ENCODE measurements around the gene CDKL4.
"Not testable (repeated sequence)": the region's sequence is repeated elsewhere in the genome, so short reads cannot be mapped to it uniquely, and the experiment has no call there.

CDKL4 gene

DNA sequence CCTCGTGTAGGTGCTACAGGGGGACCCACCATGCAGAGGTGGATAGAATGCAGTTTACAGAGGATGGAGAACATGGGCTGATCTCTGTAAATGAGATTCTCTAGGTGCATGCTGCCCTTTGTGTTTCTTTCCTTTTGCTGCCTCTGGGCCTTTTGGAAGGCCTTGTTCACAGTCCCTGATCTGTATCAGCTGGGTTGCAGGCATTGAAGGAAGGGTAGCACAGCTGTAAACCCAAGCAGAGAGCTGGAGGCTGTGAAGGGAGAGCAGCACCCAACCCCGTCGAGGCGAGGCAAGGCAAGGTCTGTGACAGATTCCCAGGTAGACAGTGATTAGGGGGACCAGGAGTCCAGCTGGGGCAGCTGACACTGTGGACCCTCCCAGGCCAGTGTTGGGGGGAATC lies 66.8 kb downstream of the CDKL4 start:
- DNase-seq: no peak

DNA sequence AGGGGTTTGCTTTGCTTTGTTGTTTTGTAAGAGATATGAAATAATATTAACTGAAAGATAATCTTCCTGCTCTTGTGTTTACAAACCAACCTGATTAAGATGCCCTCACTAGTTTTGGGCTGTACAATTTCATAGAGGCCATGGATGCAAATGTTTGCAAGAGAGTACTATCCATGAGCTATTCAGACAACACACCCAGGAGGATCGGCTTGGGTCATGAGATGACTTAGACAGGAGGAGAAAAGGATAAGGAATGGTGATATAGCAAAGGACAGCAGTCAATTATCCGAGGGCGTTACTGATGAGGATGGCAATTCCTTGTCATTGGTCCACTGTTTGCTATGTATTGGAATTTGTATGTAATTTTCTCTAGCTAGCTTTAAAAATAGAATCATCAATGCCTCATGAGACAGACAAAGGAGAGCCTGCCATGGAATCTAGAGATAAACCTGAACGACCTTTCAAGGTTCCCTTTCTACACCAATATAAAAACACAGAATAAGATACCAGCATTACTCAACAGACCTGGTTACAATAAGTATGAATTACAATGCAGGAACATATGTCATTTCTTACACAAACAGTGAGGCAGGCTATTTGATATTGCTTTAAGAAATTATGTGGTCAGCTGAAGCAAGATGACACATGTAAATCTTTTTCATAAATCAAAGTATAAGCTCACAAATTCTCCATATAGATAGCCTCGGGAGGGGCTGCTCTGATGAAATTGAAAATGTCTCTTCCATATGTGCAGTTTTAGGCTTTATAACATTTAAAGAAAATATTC lies 68.6 kb downstream of the CDKL4 start:
- no peak for DNase-seq

DNA sequence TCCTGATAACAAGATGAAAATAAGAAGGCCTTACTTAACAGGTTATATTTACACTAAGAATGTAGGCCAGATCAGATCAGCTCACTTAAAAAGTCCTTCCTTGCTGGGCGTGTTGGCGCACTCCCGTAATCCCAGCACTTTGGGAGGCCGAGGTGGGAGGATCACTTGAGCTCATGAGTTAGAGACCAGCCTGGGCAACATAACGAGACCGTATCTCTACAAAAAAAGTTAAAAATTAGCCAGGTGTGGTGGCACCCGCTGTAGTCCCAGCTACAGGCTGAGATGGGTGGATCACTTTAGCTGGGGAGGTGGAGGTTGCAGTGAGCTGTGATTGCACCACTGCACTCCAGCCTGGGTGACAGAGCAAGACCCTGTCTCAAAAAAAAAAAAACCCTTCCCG lies 69.7 kb downstream of the CDKL4 start:
- DNase-seq: no peak

DNA sequence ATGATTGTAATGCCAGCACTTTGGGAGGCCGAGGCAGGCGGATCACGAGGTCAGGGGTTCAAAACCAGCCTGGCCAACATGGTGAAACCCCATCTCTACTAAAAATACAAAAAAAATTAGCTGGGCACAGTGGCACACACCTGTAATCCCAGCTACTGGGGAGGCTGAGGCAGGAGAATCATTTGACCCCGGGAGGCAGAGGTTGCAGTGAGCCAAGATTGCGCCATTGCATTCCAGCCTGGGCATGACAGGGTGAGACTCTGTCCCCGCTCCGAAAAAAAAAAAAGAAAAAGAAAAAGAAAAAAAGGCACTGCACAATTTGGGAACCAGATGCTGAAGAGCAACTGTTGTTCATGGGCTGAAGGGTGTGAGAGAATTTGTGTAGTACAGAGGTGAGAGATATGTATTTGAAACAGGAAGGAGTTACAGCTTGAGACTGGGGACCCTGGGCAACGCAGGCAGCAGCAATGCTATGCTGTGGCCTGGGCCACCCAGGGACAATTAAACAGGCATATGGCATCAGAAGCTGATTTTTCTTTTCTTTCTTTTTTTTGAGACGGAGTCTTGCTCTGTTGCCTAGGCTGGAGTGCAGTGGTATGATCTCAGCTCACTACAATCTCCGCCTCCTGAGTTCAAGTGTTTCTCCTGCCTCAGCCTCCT lies 71.6 kb downstream of the CDKL4 start:
- DNase-seq: not testable (repeated sequence)

DNA sequence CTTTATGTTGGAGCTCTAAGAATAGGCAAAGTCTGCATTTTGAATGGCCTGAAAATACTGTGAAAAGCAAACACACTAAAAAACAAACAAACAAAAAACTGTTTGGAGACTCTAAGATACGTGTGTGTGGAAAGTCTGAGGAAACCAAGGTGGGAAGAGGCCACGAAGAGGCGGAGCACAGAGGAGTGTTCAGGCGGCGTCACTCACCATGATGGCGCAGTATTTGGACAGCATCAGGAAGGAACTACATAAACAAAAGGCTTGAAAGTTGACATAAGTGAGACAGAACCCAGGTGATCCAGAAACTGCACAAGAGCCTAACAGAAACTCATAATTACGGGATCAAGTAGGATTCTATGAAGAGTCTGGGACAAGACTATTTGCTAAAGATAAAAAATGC lies 72.1 kb downstream of the CDKL4 start:
- DNase-seq: no peak

DNA sequence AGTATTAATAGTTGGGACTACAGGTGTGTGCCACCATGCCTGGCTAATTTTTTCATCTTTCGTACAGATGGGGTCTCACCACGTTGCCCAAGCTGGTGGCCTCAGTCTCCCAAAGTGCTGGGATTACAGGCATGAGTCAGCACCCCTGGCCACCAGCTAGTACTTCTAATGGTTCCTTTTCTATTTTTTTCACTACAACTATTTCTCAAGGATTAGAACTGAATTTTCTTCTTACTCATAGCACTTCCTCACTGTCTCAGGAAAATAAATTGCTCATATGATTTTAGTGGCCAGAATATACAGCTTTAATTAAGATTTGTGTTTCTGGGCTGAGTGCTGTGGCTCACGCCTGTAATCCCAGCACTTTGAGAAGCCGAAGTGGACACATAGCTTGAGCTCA lies 79.7 kb downstream of the CDKL4 start:
- DNase-seq: no peak

DNA sequence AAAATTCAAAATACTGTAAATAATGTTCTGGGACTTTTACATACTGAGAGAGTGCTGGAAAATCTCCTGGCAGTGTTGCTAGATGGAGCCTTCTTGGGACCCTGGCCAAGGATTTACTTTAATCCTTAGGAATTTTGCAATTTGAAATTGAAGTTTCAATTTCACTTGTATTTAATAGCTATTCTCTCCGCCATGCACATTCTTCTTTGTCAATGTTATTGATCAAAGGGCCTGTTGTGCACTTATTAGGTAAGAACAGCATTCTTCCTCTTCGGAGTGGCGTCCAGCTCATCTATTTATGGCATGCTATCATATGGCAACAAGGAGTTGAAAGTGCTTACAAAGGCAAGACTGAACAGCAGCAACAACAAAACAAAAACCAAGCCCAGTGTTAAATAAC lies 82.8 kb downstream of the CDKL4 start:
- no peak for DNase-seq

DNA sequence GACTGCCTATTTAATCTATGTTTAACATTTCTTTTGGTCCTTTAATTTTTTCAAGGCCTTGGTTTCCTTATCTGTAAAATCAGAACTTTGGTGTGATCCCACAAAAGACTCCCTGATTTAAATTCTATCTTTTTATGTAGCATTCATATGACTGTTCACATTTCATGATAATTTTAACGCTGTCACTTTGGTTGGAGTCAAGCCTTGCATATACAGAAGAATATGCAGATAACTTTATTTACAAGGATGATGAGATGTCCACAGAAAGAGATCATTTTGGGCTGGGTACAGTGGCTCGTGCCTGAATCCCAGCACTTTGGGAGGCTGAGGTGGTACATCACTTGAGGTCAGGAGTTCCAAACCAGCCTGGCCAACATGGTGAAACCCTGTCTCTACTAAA lies 84.5 kb downstream of the CDKL4 start:
- DNase-seq: no peak

DNA sequence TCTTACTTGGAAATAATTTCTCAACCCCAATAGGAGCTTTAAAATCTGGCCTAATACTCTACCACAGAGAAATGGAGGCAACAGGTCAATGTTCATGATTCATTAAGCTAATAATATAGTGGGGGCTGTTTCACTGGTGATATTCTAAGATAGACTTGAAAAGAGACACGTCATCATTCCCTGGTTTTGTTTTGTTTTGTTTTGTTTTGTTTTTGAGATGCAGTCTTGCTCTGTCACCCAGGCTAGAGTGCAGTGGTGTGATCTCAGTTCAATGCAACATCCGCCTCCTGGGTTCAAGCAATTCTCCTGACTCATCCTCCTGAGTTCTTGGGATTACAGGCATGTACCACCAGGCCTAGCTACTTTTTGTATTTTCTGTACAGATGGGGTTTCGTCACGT lies 85.4 kb downstream of the CDKL4 start:
- DNase-seq: no peak

DNA sequence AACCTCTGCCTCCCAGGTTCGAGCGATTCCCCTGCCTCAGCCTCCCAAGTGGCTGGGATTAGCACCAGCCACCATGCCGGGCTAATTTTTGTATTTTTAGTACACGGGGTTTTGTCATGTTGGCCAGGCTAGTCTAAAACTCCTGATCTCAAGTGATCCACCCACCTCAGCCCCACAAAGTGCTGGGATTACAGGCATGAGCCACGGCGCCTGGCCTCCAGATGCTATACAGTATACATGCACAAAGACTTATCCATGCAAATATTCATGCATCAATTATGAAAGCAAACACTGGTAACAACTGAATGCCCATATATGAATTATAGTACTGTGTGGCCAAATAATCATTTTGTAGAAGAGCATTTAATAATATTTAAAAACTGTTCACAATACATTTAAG lies 86.9 kb downstream of the CDKL4 start:
- DNase-seq: no peak

DNA sequence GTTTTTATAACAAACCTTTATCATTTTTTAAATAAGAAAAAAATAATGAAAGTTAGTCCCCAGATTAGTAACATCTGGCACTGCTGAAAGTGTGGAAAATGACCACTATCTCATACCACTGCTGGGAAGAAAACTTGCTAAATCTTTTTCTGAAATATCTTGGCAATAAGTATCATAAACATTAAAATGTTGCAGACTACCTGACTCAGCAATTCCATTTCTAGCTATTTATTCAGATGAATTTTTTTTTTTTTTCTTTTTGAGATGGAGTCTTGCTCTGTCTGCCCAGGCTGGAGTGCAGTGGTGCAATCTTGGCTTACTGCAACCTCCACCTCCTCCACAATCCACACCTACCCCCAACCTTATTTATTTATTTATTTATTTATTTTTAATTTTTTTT lies 87.7 kb downstream of the CDKL4 start:
- no peak for DNase-seq

DNA sequence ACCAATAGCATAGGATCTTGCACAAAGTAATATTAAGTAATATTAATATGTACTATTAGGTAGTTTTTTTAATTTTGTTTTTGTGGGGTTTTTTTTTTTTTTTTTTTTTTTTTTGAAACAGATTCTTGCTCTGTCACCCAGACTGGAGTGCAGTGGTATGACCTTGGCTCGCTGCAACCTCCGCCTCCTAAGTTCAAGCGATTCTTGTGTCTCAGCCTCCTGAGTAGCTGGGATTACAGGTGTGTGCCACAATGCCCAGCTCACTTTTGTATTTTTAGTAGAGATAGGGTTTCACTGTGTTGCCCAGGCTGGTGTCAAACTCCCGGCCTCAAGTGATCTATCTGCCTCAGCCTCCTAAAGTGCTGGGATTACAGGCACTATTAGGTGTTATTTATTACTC lies 88.2 kb downstream of the CDKL4 start:
- not testable (repeated sequence) for DNase-seq

DNA sequence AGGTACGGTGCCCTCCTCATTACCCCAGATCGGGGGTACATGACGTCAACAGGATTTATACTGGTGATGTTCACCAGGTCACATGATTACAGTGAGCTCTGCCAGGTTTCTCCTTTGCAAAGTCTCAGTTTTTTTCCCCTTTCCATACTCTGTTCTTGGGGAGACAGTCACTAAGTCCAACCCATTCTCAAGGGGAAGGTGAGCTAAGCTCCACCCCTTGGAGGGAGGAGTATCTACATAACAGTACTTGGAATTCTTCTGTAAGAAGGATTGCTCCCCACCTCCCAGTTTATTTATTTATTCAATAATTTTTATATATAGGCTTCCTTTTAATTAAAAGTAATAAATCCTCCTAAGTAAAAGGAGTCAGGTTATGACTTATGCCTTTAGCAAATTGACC lies 88.8 kb downstream of the CDKL4 start:
- no peak for DNase-seq

DNA sequence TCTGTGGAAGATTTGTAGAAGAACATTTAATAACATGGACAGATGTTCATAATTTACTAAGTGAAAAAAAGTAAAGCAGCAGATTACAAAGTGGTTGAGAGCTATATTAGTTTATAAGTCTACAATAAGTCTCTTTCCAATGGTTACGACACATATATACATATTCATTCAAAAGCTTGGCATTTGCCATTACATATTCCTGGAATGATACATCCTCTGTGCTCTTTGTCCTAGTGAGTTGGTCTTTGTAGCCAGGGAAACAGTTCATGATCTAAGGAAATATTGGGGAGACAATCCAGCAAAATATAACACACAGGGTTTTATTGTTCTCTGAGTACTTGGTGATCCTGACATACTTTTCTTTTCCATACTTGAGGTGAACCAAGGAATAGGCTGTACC lies 90.5 kb downstream of the CDKL4 start:
- no peak for DNase-seq

DNA sequence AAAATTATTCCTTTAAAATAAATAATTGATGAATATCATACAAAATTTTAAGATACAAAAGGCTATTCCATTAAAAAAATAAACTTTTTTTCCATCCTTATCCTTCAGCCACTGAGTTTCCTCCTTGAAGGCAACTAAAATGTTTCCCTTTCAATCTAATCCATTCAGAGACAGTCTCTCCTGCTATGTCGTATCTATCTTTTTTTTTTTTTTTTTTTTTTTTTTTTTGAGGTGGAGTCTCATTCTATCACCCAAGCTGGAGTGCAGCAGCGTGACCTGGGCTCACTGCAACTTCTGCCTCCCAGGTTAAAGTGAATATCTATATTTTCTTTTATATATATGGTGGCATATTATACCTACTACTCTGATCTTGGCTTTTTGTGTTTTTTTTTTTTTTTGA lies 91.3 kb downstream of the CDKL4 start:
- DNase-seq: no peak

DNA sequence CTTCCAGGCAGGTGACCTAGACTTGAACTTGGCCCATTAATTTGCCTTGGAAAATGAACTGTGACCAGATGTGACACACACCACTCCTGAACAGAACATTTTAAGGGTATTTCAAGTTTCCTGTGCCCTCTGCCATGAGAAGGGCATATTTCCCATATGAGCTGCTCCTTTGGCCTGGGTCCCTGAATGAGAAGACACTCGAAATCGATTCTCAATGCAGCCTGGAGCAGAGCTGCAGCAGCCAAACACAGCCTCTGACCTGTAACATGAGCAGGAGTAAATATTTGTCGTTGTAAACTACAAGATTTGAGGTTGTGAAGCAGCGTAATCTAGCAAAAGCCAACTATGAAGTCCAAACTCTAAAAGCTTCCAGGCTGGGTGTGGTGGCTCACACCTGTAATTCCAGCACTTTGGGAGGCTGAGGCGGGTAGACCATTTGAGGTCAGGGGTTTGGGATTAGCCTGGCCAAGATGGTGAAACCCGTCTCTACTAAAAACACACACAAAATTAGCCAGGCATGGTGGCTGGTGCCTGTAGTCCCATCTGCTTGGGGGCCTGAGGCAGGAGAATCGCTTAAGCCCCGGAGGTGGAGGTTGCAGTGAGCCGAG lies 92.8 kb downstream of the CDKL4 start:
- DNase-seq: no peak

DNA sequence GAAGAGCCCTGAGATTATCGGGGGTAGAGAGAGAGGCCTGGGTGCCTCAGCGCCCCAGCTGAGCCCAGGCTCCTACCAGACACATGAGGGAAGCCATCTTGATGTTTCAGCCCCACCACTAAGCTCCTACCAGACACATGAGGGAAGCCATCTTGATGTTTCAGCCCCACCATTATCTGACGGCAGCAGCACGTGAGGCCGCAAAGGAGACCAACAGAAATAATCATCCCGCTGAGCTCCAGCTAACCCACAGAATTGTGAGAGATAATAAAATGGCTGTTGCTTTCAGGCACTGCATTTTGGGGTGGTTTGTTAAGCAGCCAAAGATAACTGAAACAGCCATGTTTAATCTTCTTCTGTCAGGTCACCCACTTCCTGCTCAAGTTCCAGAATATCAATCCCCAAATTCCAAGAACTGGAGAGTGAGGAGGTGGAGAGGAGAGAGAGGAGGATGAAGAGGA lies 93.6 kb downstream of the CDKL4 start:
- DNase-seq: no peak

DNA sequence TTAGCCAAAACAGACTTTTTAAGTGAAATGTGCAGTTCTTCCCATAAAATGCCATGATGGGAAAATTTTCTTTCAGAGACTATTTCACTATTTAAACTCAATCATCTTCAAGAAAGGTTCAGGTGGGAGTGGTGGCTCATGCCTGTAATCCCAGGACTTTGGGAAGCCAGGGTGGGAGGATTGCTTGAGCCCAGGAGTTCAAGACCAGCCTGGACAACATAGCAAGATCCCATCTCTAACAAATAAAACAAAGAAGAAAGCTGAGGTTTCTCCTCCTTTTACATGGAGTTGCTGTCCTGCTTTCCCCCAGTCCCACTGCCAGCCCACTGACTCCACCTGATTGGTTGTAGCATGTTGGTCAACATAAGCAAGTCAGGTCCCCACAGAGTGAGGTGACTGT lies 97.1 kb downstream of the CDKL4 start:
- no peak for DNase-seq

DNA sequence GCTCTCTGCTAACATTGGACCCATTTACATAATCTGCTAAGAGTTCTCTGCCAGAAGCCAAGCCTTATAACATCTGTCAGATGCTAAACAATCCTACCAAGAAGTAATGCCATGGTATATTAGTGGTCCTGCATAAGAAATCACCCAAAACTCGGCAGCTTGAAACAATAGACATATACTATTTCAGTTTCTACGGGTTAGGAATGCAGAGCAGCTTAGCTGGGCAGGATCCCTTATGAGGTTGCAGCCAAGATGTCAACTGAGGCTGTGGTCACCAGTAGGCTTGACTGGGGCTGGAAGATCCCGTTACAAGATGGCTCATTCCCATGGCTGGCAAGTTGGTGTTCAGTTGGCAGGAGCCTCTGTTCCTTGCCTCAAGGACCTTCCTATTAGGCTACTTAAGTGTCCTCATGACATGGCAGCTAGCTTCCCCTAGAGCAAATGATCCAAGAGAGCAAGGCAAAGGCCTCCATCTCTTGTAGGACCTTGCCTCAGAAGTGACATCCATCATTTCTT lies 97.8 kb downstream of the CDKL4 start:
- no peak for DNase-seq

DNA sequence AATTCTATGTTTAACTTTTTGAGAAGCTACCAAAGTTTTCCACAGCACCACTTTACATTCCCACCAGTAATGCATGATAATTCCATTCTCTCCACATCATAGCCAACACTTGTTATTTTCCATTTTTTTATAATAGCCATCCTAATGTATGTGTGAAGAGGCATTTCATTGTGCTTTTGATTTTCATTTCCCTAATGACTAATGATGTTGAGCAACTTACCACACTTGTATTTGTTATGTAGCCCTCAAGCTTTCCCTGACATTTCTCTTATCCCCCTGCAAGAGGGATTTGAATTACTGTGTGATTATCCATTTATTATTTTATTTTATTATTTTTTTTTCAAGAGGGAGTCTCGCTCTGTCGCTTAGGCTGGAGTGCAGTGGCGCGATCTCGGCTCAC lies 99.4 kb downstream of the CDKL4 start:
- no peak for DNase-seq

DNA sequence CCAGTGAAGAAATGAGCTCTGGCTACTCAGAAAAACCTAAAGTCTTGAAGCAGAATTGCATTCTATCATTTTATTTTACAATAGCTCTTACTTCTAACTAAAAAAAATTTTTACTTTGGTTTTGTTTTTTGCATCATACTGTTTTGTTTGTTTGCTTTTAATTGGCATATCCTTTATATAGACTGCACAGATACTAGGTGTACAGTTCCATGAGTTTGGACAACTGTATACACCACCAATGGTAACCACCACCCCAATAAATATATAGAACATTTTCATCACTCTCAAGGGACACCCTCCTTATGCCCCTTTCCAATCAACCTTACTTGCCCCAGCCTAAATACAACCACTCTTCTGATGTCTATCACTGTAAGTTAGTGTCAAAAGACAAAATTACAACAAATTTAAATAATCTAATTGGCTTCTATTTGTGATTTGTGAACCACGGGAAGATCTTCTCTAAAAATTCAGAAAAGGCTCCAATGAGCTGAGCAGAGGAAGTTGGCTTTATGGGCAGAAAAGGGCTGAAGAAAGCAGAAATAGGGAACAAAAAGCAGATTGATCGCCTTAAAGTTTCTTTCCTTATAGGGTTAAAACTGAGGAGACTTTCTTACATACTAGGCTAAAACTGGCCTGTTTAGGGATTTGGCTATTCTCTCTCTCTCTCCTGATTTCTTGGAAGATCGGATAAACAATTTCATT lies 100.7 kb downstream of the CDKL4 start:
- no peak for DNase-seq

DNA sequence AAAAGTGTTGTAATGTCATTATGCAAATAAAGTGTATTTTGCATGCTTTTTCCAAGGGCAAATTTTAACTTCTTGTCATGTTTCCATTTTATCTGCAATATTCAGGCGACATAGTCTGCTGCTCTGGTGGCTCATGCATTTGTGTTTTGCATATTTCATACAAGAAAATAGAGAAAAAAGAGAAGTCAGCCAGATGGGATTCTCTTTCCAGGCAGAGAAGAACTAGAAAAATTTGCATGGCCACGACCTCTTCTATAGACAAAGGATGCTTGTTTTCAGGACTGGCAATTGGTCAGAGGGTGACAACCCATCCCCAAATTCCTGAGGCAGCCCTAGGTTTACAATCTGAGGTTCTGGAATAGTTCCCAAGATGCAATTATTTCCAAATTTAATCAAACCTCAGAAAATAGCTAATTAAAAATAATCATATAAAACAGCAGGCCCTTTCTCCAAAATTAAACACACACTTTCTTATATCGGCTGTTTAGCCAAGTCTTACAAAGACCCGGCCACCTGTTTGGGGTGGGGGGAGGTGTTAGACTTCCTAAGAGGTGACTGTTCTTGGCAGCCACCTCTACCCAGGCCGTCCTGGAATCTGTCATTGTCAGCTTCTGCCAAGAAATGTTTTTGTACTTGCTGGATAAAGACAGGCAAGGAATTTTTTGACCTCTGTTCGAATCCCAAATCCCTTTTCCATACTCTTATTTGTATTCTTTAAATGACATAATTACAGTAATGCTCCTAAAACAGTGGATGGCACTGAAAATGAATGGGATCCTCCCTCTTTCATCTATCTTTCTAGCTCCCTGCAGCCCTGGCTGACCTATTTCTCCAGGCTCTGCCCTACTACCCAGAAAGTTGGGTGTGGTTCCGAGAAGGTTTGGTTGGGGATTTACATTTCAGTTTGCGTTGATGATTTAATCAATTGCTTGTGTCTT lies 102.2 kb downstream of the CDKL4 start:
- peak in 1 of 2 experiments; percentile 29 for DNase-seq

All from activated CD4-positive, alpha-beta T cell treated with anti-CD3 and anti-CD28 coated beads, Interleukin-2, amount 50 U/mL, for 48 hours (primary cell).